Central memory CD8-positive, alpha-beta T cell (primary cell): ENCODE measurements around the gene TUBGCP2.

Experiments
- ATAC-seq: fragments of 150-1000 bp; cut with Tn5 transposase; replicated peaks from 2 replicates; pipeline ENCODE4 v1.10.0; 2022; ENCODE audit warnings: mild to moderate bottlenecking, moderate FRiP score, moderate number of reproducible peaks; ENCODE audit not compliant: poor library complexity, severe bottlenecking; ENCODE audit errors: extremely low read depth
- DNase-seq, 2 donors: peaks; one replicate each; pipeline ENCODE4 v3.0.0; 2021; ENCODE audit warnings: low spot score in 2 of 2
- H3K27ac Mint-ChIP-seq: one replicate; pipeline ENCODE4 v1.8.0; 2022; ENCODE audit warnings: low read depth, mild to moderate bottlenecking, moderate library complexity, mixed read lengths
- H3K27me3 Mint-ChIP-seq: one replicate; pipeline ENCODE4 v1.8.0; 2022; ENCODE audit warnings: mixed read lengths
- H3K36me3 Mint-ChIP-seq: one replicate; pipeline ENCODE4 v1.8.0; 2022; ENCODE audit warnings: mild to moderate bottlenecking, moderate library complexity, mixed read lengths; ENCODE audit not compliant: insufficient read depth
- H3K4me1 Mint-ChIP-seq: one replicate; pipeline ENCODE4 v1.8.0; 2022; ENCODE audit warnings: mixed read lengths
- H3K4me3 Mint-ChIP-seq: one replicate; pipeline ENCODE4 v1.8.0; 2022; ENCODE audit warnings: mild to moderate bottlenecking, moderate library complexity, mixed read lengths
- H3K9me3 Mint-ChIP-seq: one replicate; pipeline ENCODE4 v1.8.0; 2022; ENCODE audit warnings: mixed read lengths

Gene TUBGCP2

DNA sequence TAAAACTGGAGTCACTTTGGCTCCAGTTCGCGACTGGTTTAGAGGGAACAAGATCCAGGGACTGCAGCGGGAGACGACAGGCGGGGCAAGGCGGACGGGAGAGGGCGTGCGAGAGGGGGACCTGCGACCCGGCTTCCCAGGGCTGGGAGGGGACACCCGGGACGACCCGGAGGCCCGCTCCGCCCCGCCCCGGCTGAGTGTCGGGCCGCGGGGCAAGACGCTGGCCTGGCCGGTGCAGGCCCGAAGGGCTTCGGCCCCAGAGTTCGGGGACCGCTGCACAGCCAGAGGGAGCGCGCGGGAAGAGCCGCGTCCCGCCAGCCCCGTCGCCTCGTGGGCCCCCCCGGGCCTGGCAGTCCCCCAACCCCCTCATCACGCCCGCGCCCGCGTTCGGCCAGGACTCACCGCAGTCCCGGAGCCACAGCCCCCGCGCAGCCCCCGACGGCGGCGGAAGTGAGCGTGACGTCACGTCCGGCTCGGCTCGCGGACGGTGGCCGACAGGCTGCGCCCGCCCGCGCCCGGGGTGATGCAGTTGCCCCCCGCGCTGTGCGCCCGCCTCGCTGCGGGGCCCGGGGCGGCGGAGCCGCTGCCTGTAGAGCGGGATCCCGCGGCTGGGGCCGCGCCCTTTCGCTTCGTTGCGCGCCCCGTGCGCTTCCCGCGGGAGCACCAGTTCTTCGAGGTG lies at the start of gene TUBGCP2, which contains the start of gene ZNF511:
Gene TUBGCP2, minus strand, starts transcription at position 452 of the 679 bp plus-strand sequence. CDS start 5,931 bp downstream, outside the sequence.
Gene ZNF511, plus strand, starts transcription at position 494 of the 679 bp plus-strand sequence. Its CDS starts 30 bp downstream, at position 524.
- H3K4me1 Mint-ChIP-seq: peaks cover 35% of the 10 kb centered on the region
- peak within 1 kb of the TSS; percentile 95 for H3K4me3 Mint-ChIP-seq
- no peaks in the 10 kb centered on the region for H3K27me3 Mint-ChIP-seq
- ATAC-seq: peak; percentile 65
- peaks cover 27% of the 10 kb centered on the region for H3K36me3 Mint-ChIP-seq
- peak; percentile 91 to 93 for DNase-seq
- no peaks in the 10 kb centered on the region for H3K9me3 Mint-ChIP-seq
- peak within 1 kb of the TSS; percentile 100 for H3K27ac Mint-ChIP-seq

DNA sequence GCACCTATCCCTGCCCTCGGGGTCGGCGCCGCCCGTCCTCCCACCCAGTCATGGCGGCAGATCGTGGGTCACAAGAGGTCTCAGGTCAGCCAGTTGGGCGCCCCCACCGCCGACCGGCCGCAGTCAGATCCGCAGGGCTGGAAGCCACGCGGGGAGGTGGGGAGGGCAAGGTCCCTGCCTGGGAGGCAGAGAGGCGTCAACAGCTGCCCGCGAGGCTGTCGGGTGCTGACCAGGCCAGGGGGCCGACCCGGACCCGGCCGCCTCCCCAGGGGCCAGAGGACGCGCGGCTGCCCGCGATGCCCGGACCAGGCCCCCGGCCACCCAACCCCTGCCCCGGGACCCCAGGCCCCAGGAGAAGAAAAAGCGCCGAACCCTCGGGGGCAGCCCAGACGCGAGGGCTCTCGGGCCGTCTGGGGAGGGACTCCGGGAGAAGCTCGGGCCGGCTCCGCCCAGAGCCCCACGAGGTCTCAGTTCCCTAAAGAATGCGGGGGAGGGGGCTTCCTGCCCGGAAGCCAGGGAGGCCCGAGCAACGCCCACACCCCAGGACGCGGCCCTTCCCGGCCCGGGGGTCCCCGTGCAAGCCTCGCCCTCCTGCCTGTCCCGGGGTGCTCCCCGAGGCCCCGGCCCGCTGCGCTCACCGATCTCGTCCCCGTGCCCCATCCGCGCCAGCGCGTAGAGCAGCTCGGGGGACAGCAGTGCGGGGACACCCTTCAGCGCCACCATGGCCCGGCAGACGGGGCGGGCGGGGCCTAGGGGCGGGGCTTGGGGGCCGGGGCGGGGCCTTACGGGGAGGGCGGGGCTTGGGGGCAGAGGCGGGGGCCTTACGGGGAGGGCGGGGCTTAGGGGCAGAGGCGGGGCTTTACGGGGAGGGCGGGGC lies 48.9 kb upstream of the TUBGCP2 start, which contains the start of gene FUOM:
Gene FUOM, minus strand, starts transcription at position 735 of the 877 bp plus-strand sequence. Its CDS starts 12 bp downstream, at position 723.
- Mint-ChIP-seq H3K9me3 (no peaks in the 10 kb centered on the region), H3K36me3 (peaks cover 5% of the 10 kb centered on the region), H3K27me3 (no peaks in the 10 kb centered on the region), H3K4me1 (peaks cover 16% of the 10 kb centered on the region), H3K27ac (no peak within 1 kb of the TSS), H3K4me3 (peak within 1 kb of the TSS; percentile 70)
- DNase-seq: peak; percentile 46 to 53
- peak; percentile 79 for ATAC-seq

DNA sequence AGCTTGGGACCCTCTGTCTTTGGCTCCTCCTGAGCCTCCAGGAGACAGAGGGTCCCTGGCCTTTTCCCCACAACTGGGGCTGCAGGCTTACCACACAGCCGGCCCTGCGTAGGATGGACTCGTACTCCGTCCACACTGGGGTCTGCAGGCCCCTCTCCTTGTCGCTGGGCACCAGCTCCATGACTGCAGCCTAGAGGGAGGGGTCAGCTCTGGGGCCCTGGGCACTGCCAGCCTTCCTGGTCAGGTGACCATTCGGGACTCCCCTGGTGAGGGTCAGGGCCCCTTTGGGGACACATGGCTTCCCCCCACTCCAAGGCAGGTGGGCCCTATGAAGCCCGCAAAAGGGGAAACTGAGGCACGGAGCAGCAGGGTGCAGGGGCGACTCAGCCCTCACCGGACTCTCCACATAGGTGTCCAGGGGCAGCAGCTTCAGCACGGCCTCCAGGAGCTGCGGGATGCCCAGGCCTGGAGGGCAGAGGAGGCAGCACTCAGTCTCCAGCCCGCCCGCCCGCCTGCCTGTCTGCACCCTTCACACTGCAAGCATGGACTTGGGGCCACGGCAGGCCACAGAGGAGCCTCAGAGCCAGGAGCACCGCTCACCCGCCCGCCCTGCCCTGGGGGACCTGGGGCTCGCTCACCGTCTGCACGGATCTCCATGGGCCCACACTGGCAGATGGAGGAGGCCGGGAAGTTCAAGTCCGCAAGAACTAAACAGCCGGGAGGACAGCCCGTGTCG lies 48.0 kb upstream of the TUBGCP2 start:
- no peak for ATAC-seq
- Mint-ChIP-seq H3K9me3 (no peaks in the 10 kb centered on the region), H3K27ac (no peak overlapping the region), H3K4me1 (peaks cover 11% of the 10 kb centered on the region), H3K27me3 (no peaks in the 10 kb centered on the region), H3K36me3 (peaks cover 5% of the 10 kb centered on the region), H3K4me3 (peak overlapping the region; percentile 70)
- DNase-seq: no peak

DNA sequence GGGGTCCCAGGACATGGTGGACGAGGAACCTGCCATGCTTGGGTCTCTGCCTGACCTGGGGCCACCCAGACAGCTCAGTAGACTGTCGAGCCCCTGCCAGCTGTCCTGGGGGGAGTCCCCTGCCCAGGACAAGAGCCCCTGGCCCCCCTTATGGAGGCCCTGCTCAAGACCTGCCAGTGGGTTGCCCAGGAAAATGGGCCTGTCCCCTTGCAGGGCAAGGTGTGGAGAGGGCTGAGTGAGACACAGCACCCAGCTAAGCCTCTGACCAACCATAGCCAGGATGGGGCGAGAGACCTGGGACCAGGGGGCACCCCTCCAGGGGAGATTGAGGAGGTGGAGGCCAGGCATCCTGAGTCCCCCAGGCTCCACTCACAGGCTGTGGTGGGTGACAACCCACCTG lies 47.3 kb upstream of the TUBGCP2 start:
- peak overlapping the region; percentile 70 for H3K4me3 Mint-ChIP-seq
- peaks cover 5% of the 10 kb centered on the region for H3K4me1 Mint-ChIP-seq
- ATAC-seq (no peak), DNase-seq (no peak)
- no peaks in the 10 kb centered on the region for H3K27me3 Mint-ChIP-seq
- peaks cover 5% of the 10 kb centered on the region for H3K36me3 Mint-ChIP-seq
- no peaks in the 10 kb centered on the region for H3K9me3 Mint-ChIP-seq
- H3K27ac Mint-ChIP-seq: no peak overlapping the region

DNA sequence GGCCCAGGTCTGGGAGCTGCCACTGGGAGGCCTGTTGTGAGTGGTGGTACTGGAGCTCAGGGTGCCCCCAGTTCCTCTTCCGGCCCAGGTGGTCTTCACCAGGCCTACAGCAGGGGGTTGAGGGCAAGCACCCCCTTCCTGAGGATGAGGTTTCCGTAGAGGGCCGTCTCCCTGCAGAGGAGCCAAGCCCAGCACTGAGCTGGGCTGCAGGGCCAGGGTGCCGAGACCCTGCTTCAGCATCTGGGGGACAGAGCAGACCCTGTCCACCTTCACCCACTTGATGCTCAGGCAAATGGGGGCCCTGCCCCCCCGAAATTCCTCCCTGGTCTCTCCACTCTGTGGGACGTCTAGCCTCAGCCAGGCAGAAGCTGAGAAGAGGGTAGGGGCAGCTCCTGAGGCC lies 46.6 kb upstream of the TUBGCP2 start:
- peaks cover 5% of the 10 kb centered on the region for H3K4me1 Mint-ChIP-seq
- H3K27ac Mint-ChIP-seq: no peak overlapping the region
- no peaks in the 10 kb centered on the region for H3K27me3 Mint-ChIP-seq
- H3K9me3 Mint-ChIP-seq: no peaks in the 10 kb centered on the region
- no peak for ATAC-seq
- no peak overlapping the region for H3K4me3 Mint-ChIP-seq
- H3K36me3 Mint-ChIP-seq: peaks cover 5% of the 10 kb centered on the region
- DNase-seq: no peak

- ATAC-seq: no peak
- peaks cover under 1% of the 10 kb centered on the region for H3K27me3 Mint-ChIP-seq
- peaks cover 5% of the 10 kb centered on the region for H3K36me3 Mint-ChIP-seq
These were observed 46.1 kb upstream of the TUBGCP2 start for GRCh38 chr10:133354672-133355240.

DNA sequence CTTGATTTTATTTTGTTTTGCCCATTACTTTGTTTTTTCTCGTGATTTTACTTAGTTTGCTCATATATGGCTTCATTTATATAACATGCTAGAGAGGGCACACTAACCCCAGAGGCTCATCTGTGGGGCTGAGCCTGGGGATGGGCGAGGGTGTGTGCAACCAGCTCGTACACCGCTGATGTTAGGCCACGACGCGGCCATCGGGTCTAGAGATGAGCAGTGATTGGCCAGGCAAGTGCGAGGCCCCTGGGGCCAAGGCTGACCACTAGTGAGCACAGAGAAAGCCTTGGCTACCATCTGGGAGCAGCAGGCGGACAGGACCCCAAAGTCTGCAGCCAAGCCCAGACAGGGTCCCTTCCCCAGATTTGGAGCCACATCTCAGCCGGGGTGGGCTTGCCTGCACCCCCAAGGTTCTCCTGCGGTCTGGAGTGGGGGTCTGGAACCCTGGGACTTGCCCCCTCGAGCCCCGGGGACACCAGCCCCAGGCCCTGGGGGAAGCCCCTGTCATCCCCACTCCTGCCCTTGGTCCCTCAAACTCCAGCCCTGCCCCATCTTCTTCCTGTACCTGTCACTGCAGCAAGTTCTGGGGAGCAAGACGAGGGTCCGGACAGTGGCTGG lies 45.4 kb upstream of the TUBGCP2 start:
- Mint-ChIP-seq H3K9me3 (no peaks in the 10 kb centered on the region), H3K4me3 (no peak overlapping the region), H3K27ac (no peak overlapping the region), H3K27me3 (peaks cover 7% of the 10 kb centered on the region), H3K36me3 (peaks cover 5% of the 10 kb centered on the region), H3K4me1 (peaks cover 5% of the 10 kb centered on the region)
- no peak for ATAC-seq
- no peak for DNase-seq

More at GRCh38 chr10:133354672-133355240, 46.1 kb upstream of the TUBGCP2 start:
- no peak overlapping the region for H3K4me3 Mint-ChIP-seq
- H3K4me1 Mint-ChIP-seq: peaks cover 5% of the 10 kb centered on the region
- H3K9me3 Mint-ChIP-seq: no peaks in the 10 kb centered on the region
- DNase-seq: no peak
- H3K27ac Mint-ChIP-seq: no peak overlapping the region

DNA sequence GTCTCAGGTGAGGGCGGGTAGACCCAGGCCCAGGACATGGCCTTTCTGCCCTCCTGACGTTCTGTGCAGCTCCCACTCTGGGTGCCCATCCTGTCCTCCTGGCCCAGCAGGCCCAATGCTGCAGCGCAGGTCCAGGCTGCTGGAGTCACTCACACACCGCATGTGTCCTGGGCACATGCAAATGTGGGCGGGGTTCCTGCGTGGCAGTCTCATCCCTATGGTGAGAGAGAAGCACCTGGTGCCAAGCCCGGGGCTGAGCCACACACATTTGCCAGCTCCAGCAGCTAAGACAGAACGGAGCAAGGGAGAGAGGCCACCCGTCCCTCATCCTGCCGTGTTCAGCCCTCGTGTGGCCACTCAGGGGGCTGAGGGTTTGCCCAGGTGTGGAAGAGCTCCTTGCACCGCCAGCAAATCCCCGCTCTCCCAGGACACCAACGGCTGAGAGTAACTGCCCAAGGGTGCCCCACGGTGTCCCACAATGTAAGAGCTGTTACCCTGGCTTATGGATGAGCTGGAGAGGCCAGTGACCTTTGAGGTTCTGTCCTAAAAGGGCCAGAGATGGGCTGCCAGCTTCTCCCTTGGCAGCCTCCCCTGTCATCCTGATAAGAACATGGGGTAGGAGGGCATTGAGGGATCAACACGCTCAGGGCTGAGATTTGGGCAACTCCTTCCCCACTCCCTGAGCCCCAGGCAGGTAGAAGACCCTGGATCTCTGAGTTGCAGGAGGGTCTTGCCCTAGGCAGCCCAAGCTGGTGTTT lies 44.7 kb upstream of the TUBGCP2 start:
- DNase-seq (no peak), ATAC-seq (no peak)
- Mint-ChIP-seq H3K27ac (no peak overlapping the region), H3K4me3 (no peak overlapping the region), H3K27me3 (peaks cover 12% of the 10 kb centered on the region), H3K36me3 (peaks cover 5% of the 10 kb centered on the region), H3K9me3 (no peaks in the 10 kb centered on the region), H3K4me1 (peaks cover 5% of the 10 kb centered on the region)

DNA sequence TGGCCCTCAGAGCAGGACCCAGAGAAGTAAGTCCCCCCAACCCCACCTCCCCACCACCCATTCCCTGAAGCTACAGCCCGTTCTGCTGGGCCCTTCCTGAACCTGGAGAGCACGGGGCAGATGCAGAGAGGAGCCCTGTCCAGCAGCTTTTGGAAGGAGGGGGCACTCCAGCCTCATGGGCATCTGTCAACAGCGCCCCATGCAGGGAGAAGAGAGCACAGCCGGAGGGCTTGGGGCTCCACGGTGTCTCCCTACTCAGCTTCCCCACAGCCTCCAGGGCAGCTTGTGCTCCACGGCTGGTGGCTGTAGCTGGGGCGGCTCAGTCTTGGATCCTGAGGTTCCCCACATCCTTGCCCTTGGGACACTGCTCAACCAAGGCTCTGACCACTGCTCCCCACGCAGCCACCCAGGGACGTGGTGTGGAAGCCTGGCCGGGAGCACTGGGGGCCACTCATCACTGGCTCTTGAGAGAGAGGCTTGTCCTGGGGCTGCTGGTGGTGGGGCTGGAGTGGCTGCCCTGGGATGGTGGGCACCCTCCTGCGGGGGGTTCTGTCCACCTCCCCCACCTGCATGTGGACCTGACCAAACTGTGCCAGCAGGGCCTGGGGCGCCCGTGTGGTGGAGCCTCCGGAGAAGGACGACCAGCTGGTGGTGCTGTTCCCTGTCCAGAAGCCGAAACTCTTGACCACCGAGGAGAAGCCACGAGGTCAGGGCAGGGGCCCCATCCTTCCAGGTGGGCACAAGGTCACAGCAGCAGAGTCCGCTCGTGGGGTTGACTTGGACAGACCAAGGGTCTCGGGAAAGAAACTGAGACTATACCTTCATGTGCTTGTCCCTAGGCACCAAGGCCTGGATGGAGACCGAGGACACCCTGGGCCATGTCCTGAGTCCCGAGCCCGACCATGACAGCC lies 43.0 kb upstream of the TUBGCP2 start:
- H3K4me3 Mint-ChIP-seq: no peak overlapping the region
- ATAC-seq (no peak), DNase-seq (no peak)
- H3K27me3 Mint-ChIP-seq: peaks cover 13% of the 10 kb centered on the region
- peaks cover 4% of the 10 kb centered on the region for H3K36me3 Mint-ChIP-seq
- H3K27ac Mint-ChIP-seq: no peak overlapping the region
- H3K4me1 Mint-ChIP-seq: peaks cover 5% of the 10 kb centered on the region
- no peaks in the 10 kb centered on the region for H3K9me3 Mint-ChIP-seq

- ATAC-seq: no peak
- Mint-ChIP-seq H3K4me3 (no peak overlapping the region), H3K9me3 (no peaks in the 10 kb centered on the region), H3K27ac (no peak overlapping the region), H3K36me3 (peaks cover 2% of the 10 kb centered on the region), H3K27me3 (peaks cover 20% of the 10 kb centered on the region), H3K4me1 (peaks cover under 1% of the 10 kb centered on the region)
- no peak for DNase-seq
These were observed 42.3 kb upstream of the TUBGCP2 start for GRCh38 chr10:133350950-133351329.
